ENCODE measurements around the gene SPRR1A.
"Not testable (repeated sequence)": the region's sequence is repeated elsewhere in the genome, so short reads cannot be mapped to it uniquely, and the experiment has no call there.

- not testable (repeated sequence) for TF ChIP-seq CTCF (IDR thresholded peaks at IDR 0.05; ENCODE audit: insufficient read depth, low read length); GABPA (IDR thresholded peaks at IDR 0.05; ENCODE audit: low read depth)
These were observed 37.9 kb downstream of the SPRR1A start for GRCh38 chr1:153021829-153022228.

Data from HL-60 (cell line).